ENCODE measurements around the gene KIRREL1. TPM values are rescaled to one million over a fixed set of nuclear protein-coding genes. Genes with fewer than 3 reads are reported as not detected.
A peak's percentile ranks its signal among the peaks of the same experiment; 100 is the strongest.

The KIRREL1 gene
- total RNA-seq, 4 donors from 2014 or later = 37.4 to 77.1 (median 54.6) TPM

DNA sequence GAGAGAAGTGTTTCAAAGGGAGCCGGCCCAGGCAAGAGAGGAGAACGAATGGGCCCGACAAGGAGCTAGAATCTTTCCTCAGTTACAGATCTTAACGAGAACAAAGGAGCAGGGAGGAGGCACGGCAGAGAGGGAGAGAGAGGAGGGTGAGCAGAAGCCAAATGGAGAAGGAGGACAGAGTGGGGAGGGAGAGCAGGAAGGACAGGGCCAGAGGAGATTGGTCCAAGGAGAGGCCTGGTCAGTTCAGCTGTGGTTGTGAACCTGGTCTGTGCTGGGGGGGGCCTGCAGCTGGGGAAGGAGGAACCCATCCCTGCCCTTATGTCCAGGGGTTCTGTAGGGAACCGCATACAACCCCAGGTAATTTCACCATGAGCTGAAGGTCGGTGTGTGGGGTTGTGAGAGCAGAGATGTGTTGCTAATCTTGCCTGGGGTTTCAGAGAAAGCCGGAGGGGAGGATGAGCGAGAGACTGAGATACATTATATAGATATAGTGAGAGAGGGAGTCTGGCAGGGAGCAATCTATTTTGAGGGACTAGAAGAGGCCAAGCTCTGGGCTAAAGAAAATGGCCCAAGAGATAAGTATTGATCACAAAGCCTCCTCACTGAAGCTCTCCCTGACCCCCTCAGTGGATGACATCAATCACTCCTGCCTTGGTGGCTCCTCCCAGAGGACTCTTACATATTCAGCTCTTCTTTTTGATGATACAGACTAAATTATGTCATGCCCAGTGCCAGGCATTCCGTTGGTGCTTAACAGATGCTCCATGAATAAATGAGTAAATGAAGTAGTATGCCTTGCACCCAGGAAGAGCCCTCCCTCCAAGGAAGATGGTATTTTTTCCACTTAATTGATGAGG, 123.1 kb downstream of the KIRREL1 start:
- no peaks in the 10 kb centered on the region for H3K9me3 ChIP-seq
- peaks cover 11 to 26% (median 24%) of the 10 kb centered on the region in 4 donors for H3K4me1 ChIP-seq
- peaks cover 0 to 48% (median 2%) of the 10 kb centered on the region in 4 donors for H3K27me3 ChIP-seq
- TF ChIP-seq EP300 (IDR thresholded peaks at IDR 0.05) = no peak
- no peak for DNase-seq (ENCODE audit: extremely low spot score)
- intact Hi-C loops (cut with DNase I) = no loop called here
- no peaks in the 10 kb centered on the region for H3K36me3 ChIP-seq
- WGBS = 85% methylated on average over 10 of the region's 10 CpGs
- no peak overlapping the region for H3K27ac ChIP-seq (replicated peaks in 1 of 4)
- no peak overlapping the region for H3K4me3 ChIP-seq

DNA sequence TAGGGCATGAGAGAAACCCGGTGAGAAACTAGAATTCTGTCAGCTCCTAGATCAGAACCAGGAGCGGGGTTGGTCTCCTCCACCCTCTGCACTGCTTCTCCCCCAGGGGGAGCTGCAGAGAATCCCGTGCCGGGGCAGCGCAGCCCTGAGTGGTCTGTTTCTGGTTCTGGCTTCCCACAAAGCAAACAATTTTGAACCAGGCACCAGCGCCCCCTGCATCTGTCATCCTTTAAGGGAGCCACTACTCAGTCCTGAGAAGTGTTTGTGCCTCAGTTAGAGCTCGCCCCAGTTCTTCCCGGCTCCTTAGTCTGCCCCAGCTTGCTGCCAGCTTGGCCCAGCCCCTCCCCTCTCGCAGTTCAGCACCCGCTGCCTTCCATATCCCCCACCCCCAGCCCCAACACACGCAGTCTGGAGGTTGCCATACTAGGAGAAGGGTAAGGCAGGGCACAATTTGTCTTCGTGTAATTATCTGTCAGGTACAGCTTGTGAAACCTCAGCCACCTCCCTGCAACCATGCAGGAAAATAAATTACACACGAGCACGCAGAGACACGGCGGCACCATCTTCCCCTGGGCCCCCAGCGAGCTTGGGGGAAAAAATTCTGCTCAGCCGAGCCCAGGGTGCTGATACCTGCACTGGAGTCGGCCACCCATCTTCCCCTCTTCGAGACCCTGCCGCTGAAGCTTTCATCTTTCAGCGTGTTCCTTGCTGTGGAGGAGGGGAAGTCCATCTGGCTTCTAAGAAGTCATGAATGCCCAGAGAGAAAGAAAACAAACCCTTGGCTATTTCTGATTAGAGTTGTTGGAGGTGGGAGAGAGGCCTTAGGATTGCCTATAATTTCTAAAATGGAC, 124.6 kb downstream of the KIRREL1 start:
- 4% methylated on average over 18 of the region's 22 CpGs for WGBS
- H3K4me1 ChIP-seq = peaks cover 8 to 23% (median 20%) of the 10 kb centered on the region in 4 donors
- no peak overlapping the region for H3K27ac ChIP-seq (replicated peaks in 1 of 4)
- peak overlapping the region; percentile 31 to 48 (median 35) for H3K4me3 ChIP-seq
- no peaks in the 10 kb centered on the region for H3K9me3 ChIP-seq
- DNase-seq (ENCODE audit: extremely low spot score) = no peak
- no peaks in the 10 kb centered on the region for H3K36me3 ChIP-seq
- TF ChIP-seq, protein P1, sequence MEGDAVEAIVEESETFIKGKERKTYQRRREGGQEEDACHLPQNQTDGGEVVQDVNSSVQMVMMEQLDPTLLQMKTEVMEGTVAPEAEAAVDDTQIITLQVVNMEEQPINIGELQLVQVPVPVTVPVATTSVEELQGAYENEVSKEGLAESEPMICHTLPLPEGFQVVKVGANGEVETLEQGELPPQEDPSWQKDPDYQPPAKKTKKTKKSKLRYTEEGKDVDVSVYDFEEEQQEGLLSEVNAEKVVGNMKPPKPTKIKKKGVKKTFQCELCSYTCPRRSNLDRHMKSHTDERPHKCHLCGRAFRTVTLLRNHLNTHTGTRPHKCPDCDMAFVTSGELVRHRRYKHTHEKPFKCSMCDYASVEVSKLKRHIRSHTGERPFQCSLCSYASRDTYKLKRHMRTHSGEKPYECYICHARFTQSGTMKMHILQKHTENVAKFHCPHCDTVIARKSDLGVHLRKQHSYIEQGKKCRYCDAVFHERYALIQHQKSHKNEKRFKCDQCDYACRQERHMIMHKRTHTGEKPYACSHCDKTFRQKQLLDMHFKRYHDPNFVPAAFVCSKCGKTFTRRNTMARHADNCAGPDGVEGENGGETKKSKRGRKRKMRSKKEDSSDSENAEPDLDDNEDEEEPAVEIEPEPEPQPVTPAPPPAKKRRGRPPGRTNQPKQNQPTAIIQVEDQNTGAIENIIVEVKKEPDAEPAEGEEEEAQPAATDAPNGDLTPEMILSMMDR (IDR thresholded peaks at IDR 0.05) = peak; percentile 36 to 70 (median 60)
- TF ChIP-seq POLR2AphosphoS5 (IDR thresholded peaks at IDR 0.05) = no peak
- intact Hi-C loops (cut with DNase I) = no loop called here
- peaks cover 0 to 48% (median 2%) of the 10 kb centered on the region in 4 donors for H3K27me3 ChIP-seq

DNA sequence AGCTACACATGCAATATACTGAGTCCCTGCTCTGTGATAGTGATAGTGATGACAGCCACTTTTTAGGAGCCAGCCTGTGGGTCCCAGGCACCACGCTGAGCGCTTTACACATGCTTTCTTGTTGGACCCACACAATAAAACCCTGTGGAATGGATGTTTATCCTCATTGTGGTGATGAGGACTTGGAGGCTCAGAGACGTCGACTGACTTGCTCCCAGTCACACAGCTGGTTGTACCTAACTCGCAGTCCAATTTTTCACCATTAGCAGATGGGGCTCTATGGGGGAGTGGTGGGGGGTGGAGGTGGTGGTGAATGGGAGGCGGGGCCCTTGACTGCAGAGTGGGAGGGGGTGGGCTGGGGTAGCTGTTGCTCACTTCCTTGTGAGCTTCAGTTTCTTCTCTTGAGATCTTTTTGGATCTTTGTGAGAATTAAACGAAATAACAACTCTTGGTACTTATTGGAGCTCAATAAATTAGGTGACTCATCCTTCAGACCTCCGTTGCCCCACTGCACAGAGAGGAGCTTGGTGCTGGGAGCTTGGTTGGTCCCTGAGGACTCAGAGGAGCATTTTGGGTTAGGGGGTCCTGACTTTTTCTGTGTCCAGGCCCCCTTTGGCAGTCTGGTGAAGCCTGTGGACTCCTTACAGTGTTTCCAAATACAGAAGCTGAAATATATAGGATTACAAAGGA, 125.4 kb downstream of the KIRREL1 start:
- Histone ChIP-seq H3K36me3 (no peaks in the 10 kb centered on the region), H3K9me3 (no peaks in the 10 kb centered on the region), H3K27ac (replicated peaks in 1 of 4) (no peak overlapping the region), H3K4me1 (peaks cover 7 to 16% (median 12%) of the 10 kb centered on the region in 4 donors), H3K4me3 (peak overlapping the region in 1 of 4 donors; percentile 34), H3K27me3 (peaks cover 0 to 40% (median 2%) of the 10 kb centered on the region in 4 donors)
- DNase-seq (ENCODE audit: extremely low spot score) = no peak
- 89% methylated on average over 8 of the region's 8 CpGs for WGBS
- intact Hi-C loops (cut with DNase I) = no loop called here
- TF ChIP-seq POLR2A (IDR thresholded peaks at IDR 0.05; ENCODE audit: low read depth) (no peak), POLR2AphosphoS5 (IDR thresholded peaks at IDR 0.05) (no peak), EP300 (IDR thresholded peaks at IDR 0.05) (no peak)
- TF ChIP-seq, protein P1 (IDR thresholded peaks at IDR 0.05) = no peak

DNA sequence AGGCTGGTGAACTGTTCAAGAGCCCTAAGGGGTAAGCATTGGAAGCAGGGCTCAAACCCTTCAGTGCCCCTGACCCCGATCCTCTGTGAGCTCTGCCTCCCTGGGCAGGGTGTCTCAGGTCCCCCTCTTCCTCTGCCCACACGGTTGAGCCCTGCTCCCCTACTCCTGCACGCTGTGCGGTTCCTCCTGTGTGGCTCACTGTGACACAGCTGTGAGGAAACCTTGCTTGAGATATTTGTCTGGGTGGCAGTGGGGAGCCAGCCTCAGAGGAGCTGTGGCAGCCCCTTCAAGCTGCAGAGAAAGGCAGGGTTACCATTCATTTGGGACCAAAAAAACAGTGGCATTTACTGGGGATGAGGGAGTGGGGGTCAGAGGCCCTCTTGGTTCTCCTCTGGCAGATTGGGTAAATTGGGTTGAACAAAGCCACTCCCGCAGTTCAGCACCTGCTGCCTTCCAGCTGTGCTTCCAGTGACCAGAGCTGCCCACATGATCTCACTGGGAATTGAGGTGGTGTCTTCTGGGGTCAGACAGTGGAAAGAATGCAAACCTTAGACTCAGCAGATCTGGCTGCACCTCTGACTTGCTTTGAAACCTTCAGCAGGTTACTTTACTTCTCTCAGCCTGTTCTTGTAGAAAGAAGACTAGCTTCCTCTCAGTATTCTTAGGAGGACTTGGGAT, 126.7 kb downstream of the KIRREL1 start:
- TF ChIP-seq, protein P1 (IDR thresholded peaks at IDR 0.05) = no peak
- TF ChIP-seq POLR2AphosphoS5 (IDR thresholded peaks at IDR 0.05) = no peak
- no peak for TF ChIP-seq POLR2A (IDR thresholded peaks at IDR 0.05; ENCODE audit: low read depth)
- no peak for TF ChIP-seq EP300 (IDR thresholded peaks at IDR 0.05)
- WGBS = 91% methylated on average over 5 of the region's 5 CpGs
- intact Hi-C loops (cut with DNase I) = loop anchor here (5.0 kb wide), 1 partner anchor 128 kb away; the partner anchor contains the start of gene KIRREL1

More for the DNA sequence above, 126.7 kb downstream of the KIRREL1 start:
- DNase-seq (ENCODE audit: extremely low spot score) = no peak
- H3K4me3 ChIP-seq = no peak overlapping the region
- H3K27ac ChIP-seq (replicated peaks in 1 of 4) = no peak overlapping the region
- peaks cover 7 to 13% (median 11%) of the 10 kb centered on the region in 4 donors for H3K4me1 ChIP-seq
- H3K36me3 ChIP-seq = no peaks in the 10 kb centered on the region
- peaks cover 0 to 28% (median 2%) of the 10 kb centered on the region in 4 donors for H3K27me3 ChIP-seq
- no peaks in the 10 kb centered on the region for H3K9me3 ChIP-seq

Data from esophagus muscularis mucosa (tissue), 4 donors.